ENCODE measurements around the gene DCC. TPM values are rescaled to one million over a fixed set of nuclear protein-coding genes. Genes with fewer than 3 reads are reported as not detected.
A peak's percentile ranks its signal among the peaks of the same experiment; 100 is the strongest.

Gene DCC
- total and polyA plus RNA-seq, 2 of the 8 experiments (the other 6 are each of a cell fraction or from before 2014, with no cell fraction given): 0.14 to 1.4 TPM

- Histone ChIP-seq H2AFZ (ENCODE audit: low read length) (peak overlapping the region; percentile 98), H4K5ac (ENCODE audit: insufficient read length, low read depth, low read length) (no peak overlapping the region), H3K56ac (replicated peaks; ENCODE audit: insufficient read length, low read depth, low read length) (peak overlapping the region; percentile 2), H4K8ac (ENCODE audit: extremely low read depth, insufficient read depth, low read length) (no peak overlapping the region), H2BK15ac (ENCODE audit: low read length) (no peak overlapping the region), H3K27me3 (replicated peaks in 1 of 4; ENCODE audit: control insufficient read depth in 3 of 4, extremely low read depth in 1 of 4, insufficient read depth in 3 of 4, low read length in 3 of 4) (no peaks in the 10 kb centered on the region), H3K27ac (ENCODE audit: low read depth, low read length) (no peak overlapping the region), H3K18ac (ENCODE audit: extremely low read depth, low read length) (no peak overlapping the region), H2AK5ac (ENCODE audit: low read depth, low read length) (no peak overlapping the region), H3K4ac (replicated peaks; ENCODE audit: insufficient read length, low read depth, low read length) (no peak overlapping the region), H3K79me2 (ENCODE audit: control insufficient read depth in 1 of 2, insufficient read depth in 2 of 2, low read length in 2 of 2) (no peaks in the 10 kb centered on the region), H4K20me1 (replicated peaks in 1 of 2; ENCODE audit: control insufficient read depth in 1 of 2, insufficient read depth in 2 of 2, low read length in 2 of 2) (no peaks in the 10 kb centered on the region), H2BK12ac (ENCODE audit: low read depth, low read length) (peak overlapping the region; percentile 96), H3K23me2 (ENCODE audit: low read depth, low read length) (no peaks in the 10 kb centered on the region), H3K23ac (ENCODE audit: insufficient read length) (no peak overlapping the region), H3K9ac (replicated peaks in 1 of 4; ENCODE audit: extremely low read depth in 1 of 4, low read depth in 3 of 4, low read length in 3 of 4) (0 out of 7 replicates have a peak overlapping the region, but pooled peaks of 1 of the 4 experiments have one; percentile 22), H3K14ac (ENCODE audit: insufficient read length) (no peak overlapping the region), H3K79me1 (ENCODE audit: low read depth, low read length) (no peaks in the 10 kb centered on the region), H3K4me3 (ENCODE audit: extremely low read depth in 1 of 4, insufficient read depth in 2 of 4, low read depth in 3 of 4, low read length in 4 of 4) (no peak overlapping the region), H3K9me3 (ENCODE audit: insufficient read depth in 2 of 2, low read depth in 1 of 2, low read length in 1 of 2) (no peaks in the 10 kb centered on the region), H3K4me1 (replicated peaks in 1 of 4; ENCODE audit: control insufficient read depth in 3 of 4, insufficient read depth in 4 of 4, low read length in 3 of 4) (no peaks in the 10 kb centered on the region), H3K4me2 (ENCODE audit: insufficient read depth in 1 of 2, low read depth in 2 of 2, low read length in 2 of 2) (no peak overlapping the region), H3K36me3 (ENCODE audit: control insufficient read depth in 2 of 4, insufficient read depth in 4 of 4, low read length in 3 of 4) (no peaks in the 10 kb centered on the region), H2BK20ac (ENCODE audit: low read length) (no peak overlapping the region), H4K91ac (replicated peaks; ENCODE audit: insufficient read length, low read length) (no peak overlapping the region), H2BK5ac (ENCODE audit: low read depth, low read length) (peak overlapping the region; percentile 75; the same call in 1 of the 2 replicates), H2BK120ac (replicated peaks; ENCODE audit: low read depth, low read length) (no peak overlapping the region)
- CTCF ChIA-PET (ENCODE audit: partially characterized antibody): no interaction called here
- 80% methylated on average over 2 of the region's 2 CpGs; no CpG with 5 or more reads in 1 of the 2 experiments for WGBS, 2 experiments (ENCODE audit: extremely low coverage in 1 of 2, insufficient coverage in 1 of 2, insufficient read length in 1 of 2, insufficient replicate concordance in 2 of 2, low coverage in 1 of 2, low lambda C conversion rate in 2 of 2, missing lambda C conversion rate in 1 of 2)
- FAIRE-seq (no peak), DNase-seq (ENCODE audit: low read depth in 1 of 2, low spot score in 2 of 2) (no peak)
- POLR2A ChIA-PET (ENCODE audit: partially characterized antibody): no interaction called here
- peak; percentile 75; the same call in 1 of the 2 replicates for TF ChIP-seq TEAD4 (IDR thresholded peaks at IDR 0.05; ENCODE audit: low read depth, low read length)
- TF ChIP-seq, protein P1, sequence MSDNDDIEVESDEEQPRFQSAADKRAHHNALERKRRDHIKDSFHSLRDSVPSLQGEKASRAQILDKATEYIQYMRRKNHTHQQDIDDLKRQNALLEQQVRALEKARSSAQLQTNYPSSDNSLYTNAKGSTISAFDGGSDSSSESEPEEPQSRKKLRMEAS (IDR thresholded peaks at IDR 0.05): no peak
These were observed 623.5 kb downstream of the DCC start for GRCh38 chr18:52963481-52963880.

Data from H1 (cell line).